K562 (cell line): ENCODE measurements around the gene TXNL4A. TPM values are rescaled to one million over a fixed set of nuclear protein-coding genes. Genes with fewer than 3 reads are reported as not detected.

Source experiments
- CXXC5 ChIP-seq: fragments of 250-450 bp; sonication (Bioruptor Pico); IDR thresholded peaks from 2 replicates; pipeline ENCODE4 v1.8.0; 2022; ENCODE audit warnings: inconsistent platforms, mild to moderate bottlenecking, moderate library complexity
- E2F6 ChIP-seq, 2 experiments: IDR thresholded peaks; 2 replicates each; pipeline ENCODE4 v1.6.1; 2011; ENCODE audit warnings: borderline replicate concordance in 1 of 2, control low read depth in 1 of 2, low read depth in 1 of 2, low read length in 1 of 2, mild to moderate bottlenecking in 1 of 2, mixed read lengths in 1 of 2, moderate library complexity in 1 of 2; ENCODE audit not compliant: insufficient read depth in 1 of 2, insufficient read length in 1 of 2, poor library complexity in 1 of 2, severe bottlenecking in 1 of 2; ENCODE audit errors: extremely low read depth in 1 of 2
- PRDM10 ChIP-seq: fragments of 450-650 bp; IDR thresholded peaks from 2 replicates; pipeline ENCODE4 v1.6.1; 2018; ENCODE audit not compliant: partially characterized antibody
- RBFOX2 ChIP-seq: fragments of 200-400 bp; formaldehyde crosslinking; IDR thresholded peaks from 2 replicates; pipeline ENCODE4 v1.6.1; 2017; ENCODE audit warnings: low read depth, mild to moderate bottlenecking, low read length, moderate library complexity
- polyA plus RNA-seq, 8 experiments: library from polyadenylated mRNA; depleted of rRNA in 4 of 8; stranded (reverse) in 5 of 8; unstranded in 3 of 8; fragments of >200 nt; fragmentation: Nextera tagmentation in 2 of 8; fragmentation: Illumina TruSeq in 1 of 8; extraction: Ambion mirVana in 2 of 8; extraction: Trizol in 1 of 8; gene quantifications; 2 replicates each; pipeline versions ENCODE4 v1.2.1 to v1.2.3, GENCODE V29; 2011 to 2014; ENCODE audit warnings: inconsistent platforms in 1 of 8, missing spikeins in 1 of 8
- total RNA-seq, 7 experiments: library from RNA; depleted of rRNA in 6 of 7; stranded (reverse); fragments of >200 nt in 6 of 7; fragmentation: Illumina TruSeq in 2 of 7; extraction: Trizol in 2 of 7; gene quantifications; 2 replicates each; pipeline versions ENCODE4 v1.2.1 to v1.2.3, GENCODE V29; 2011 to 2021; ENCODE audit warnings: low replicate concordance in 1 of 7

The TXNL4A gene
- total and polyA plus RNA-seq, 9 of the 15 experiments (the other 6 are each of a cell fraction or from before 2014, with no cell fraction given) = 27.0 to 132 (median 87.5) TPM

- TF ChIP-seq PRDM10 (peak; percentile 84), E2F6 (IDR thresholded peaks at IDR 0.05; ENCODE audit: borderline replicate concordance in 1 of 2, extremely low read depth in 1 of 2, insufficient read depth in 1 of 2, insufficient read length in 1 of 2, low read depth in 1 of 2, low read length in 1 of 2, poor library complexity in 1 of 2, severe bottlenecking in 1 of 2) (peak; percentile 40 to 61), RBFOX2 (peak; percentile 53; the same call in 1 of the 2 replicates), CXXC5 (peak; percentile 49; the same call in 1 of the 2 replicates)
- TF ChIP-seq, all 486 proteins: peak for 38
Observed at GRCh38 chr18:80033181-80034067, 45.1 kb upstream of the TXNL4A start (continued).
